Activated CD4-positive, alpha-beta T cell treated with anti-CD3 and anti-CD28 coated beads for 36 hours (primary cell): ENCODE measurements around the gene MTMR3. TPM values are rescaled to one million over a fixed set of nuclear protein-coding genes. Genes with fewer than 3 reads are reported as not detected.
A peak's percentile ranks its signal among the peaks of the same experiment; 100 is the strongest.
"Not testable (repeated sequence)": the region's sequence is repeated elsewhere in the genome, so short reads cannot be mapped to it uniquely, and the experiment has no call there.

ENCODE experiments used
- ATAC-seq: fragments of 200-7000 bp; cut with Tn5 transposase; one replicate; pipeline ENCODE4 v1.10.0; 2021; ENCODE audit warnings: mild to moderate bottlenecking, moderate library complexity
- CTCF ChIA-PET: fragments of 350-600 bp; sonication (Branson Sonifier 250); formaldehyde crosslinking; loops from one replicate; lab custom pipeline; 2021; ENCODE audit warnings: antibody characterized with exemption; lab: Charles Lee
- POLR2A ChIA-PET: fragments of 350-600 bp; sonication (Branson Sonifier 250); formaldehyde crosslinking; loops from one replicate; lab custom pipeline; 2021; ENCODE audit warnings: antibody characterized with exemption, inconsistent platforms; lab: Charles Lee
- DNase-seq: peaks from one replicate; pipeline ENCODE4 v3.0.0-alpha.2; 2020
- H3K27ac Mint-ChIP-seq: one replicate; pipeline ENCODE4 v1.8.0; 2021; ENCODE audit warnings: mixed read lengths
- H3K27me3 Mint-ChIP-seq: one replicate; pipeline ENCODE4 v1.8.0; 2021; ENCODE audit warnings: mixed read lengths
- H3K36me3 Mint-ChIP-seq: one replicate; pipeline ENCODE4 v1.8.0; 2021; ENCODE audit warnings: low read depth, mixed read lengths
- H3K4me1 Mint-ChIP-seq: one replicate; pipeline ENCODE4 v1.8.0; 2021; ENCODE audit warnings: mixed read lengths
- H3K4me3 Mint-ChIP-seq: one replicate; pipeline ENCODE4 v1.8.0; 2021; ENCODE audit warnings: mild to moderate bottlenecking, moderate library complexity, mixed read lengths
- H3K9me3 Mint-ChIP-seq: one replicate; pipeline ENCODE4 v1.8.0; 2021; ENCODE audit warnings: low read depth, mixed read lengths
- intact Hi-C, 2 experiments: fragments of 100-400 bp; cut with DNase I in 1 of 2; cut with micrococcal nuclease in 1 of 2; formaldehyde crosslinking; loops; one replicate each; pipeline versions ENCODE4 v1.14.2 to v1.15.1; 2022 to 2024; cut with DNase I, micrococcal nuclease
- total RNA-seq, 2 experiments: library from RNA; stranded (reverse); gene quantifications; one replicate each; pipeline ENCODE4 v1.2.3, GENCODE V29; 2021

The MTMR3 gene
- total RNA-seq, 2 experiments from 2014 or later = 19.2 to 22.8 TPM

DNA sequence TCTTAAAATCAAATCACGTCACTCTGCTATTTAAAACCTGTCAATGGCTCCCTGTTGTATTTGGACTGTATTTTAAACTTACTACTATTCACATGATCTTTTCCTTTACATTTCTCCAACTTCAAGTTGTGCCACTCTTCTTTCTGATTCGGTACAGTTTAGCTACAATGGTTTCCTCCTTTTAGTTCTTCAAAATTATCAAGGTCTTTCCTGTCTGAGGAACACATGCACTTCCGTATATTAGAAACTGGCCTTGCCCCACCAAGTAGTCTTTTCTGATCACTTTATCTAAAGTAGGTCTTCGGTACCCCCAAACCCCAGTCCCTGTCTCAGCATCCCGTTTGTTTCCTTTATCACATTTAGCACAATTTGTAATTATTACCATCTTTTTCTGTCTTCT, 81.8 kb downstream of the MTMR3 start:
- intact Hi-C loops = no loop called here
- DNase-seq (no peak), ATAC-seq (no peak)
- POLR2A ChIA-PET = no interaction called here
- no peak overlapping the region for H3K27ac Mint-ChIP-seq
- H3K9me3 Mint-ChIP-seq = no peaks in the 10 kb centered on the region
- H3K4me1 Mint-ChIP-seq = peaks cover 7% of the 10 kb centered on the region
- H3K27me3 Mint-ChIP-seq = no peaks in the 10 kb centered on the region
- no peak overlapping the region for H3K4me3 Mint-ChIP-seq
- CTCF ChIA-PET = no interaction called here
- H3K36me3 Mint-ChIP-seq = no peaks in the 10 kb centered on the region

DNA sequence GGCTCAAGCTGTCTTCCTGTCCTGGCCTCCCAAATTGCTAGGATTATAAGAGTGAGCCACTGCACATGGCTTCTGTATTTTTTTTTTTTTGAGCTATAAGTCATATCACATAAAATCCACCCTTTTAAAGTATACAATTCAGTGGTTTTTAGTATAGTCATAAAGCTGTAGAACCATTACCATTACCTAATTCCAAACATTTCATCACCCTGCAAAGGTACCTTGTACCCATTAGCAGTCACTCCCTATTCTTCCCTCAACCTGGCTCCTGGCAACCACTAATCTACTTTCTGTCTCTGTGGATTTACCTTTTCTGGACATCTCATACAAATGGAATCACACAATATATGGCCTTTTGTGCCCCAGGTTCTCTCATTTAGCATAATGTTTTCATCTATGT, 84.5 kb downstream of the MTMR3 start:
- no peak overlapping the region for H3K4me3 Mint-ChIP-seq
- no peaks in the 10 kb centered on the region for H3K36me3 Mint-ChIP-seq
- H3K27me3 Mint-ChIP-seq = no peaks in the 10 kb centered on the region
- H3K9me3 Mint-ChIP-seq = no peaks in the 10 kb centered on the region
- POLR2A ChIA-PET = no interaction called here
- intact Hi-C loops = no loop called here
- no peak overlapping the region for H3K27ac Mint-ChIP-seq
- DNase-seq (no peak), ATAC-seq (no peak)
- H3K4me1 Mint-ChIP-seq = peaks cover 4% of the 10 kb centered on the region
- CTCF ChIA-PET = interaction anchor here (1.1 kb wide), 1 partner anchor 69 kb away, joined by 3 read pairs; no protein-coding TSS in a partner anchor

DNA sequence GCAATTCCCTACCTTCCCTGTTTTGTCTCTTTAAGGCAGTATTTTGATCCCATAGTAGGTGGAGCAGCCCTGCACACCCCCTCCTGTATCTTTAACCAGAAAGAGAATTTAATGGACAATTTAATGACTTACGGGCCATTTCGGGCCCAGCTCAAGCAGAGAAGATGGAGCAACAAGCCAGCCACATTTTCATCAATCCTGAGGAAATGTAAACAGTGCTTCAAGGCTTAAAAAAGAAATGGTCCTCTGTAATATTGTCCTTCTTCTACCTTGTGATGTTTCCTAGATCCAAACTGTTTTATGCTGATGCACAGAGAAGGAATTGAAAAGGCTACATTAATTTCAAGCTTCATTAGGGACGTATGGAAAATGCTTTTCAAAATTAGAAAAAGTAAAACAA, 88.6 kb downstream of the MTMR3 start:
- no peak overlapping the region for H3K27ac Mint-ChIP-seq

DNA sequence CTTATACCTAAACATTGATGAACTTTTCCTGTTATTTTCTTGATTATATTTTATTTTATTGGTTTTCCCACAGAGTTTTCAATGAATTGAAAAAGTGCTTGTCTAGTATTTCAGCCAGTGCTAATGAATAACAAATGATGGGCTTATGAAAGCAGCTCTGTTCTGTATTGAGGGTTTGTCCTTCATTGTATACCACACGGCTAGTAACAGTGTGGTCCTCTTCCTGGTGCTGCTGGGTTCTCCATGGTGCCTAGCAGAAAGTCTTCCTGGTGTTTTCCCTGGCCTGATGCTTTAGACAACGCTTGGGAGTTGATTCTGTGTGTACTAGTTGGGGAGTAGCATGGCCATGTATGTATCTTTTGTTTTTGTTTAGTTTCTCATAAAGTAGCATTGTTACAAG, 89.1 kb downstream of the MTMR3 start:
- intact Hi-C loops = no loop called here
- DNase-seq = no peak

More for the DNA sequence above, 88.6 kb downstream of the MTMR3 start:
- Mint-ChIP-seq H3K9me3 (no peaks in the 10 kb centered on the region), H3K27me3 (no peaks in the 10 kb centered on the region), H3K4me3 (no peak overlapping the region), H3K4me1 (peaks cover under 1% of the 10 kb centered on the region), H3K36me3 (peaks cover 2% of the 10 kb centered on the region)
- CTCF ChIA-PET = interaction anchor here (0.6 to 1.4 kb wide), 2 partner anchors 9 to 97 kb away, joined by 3 read pairs; no protein-coding TSS in a partner anchor
- ATAC-seq (no peak), DNase-seq (no peak)
- intact Hi-C loops = no loop called here
- POLR2A ChIA-PET = no interaction called here

DNA sequence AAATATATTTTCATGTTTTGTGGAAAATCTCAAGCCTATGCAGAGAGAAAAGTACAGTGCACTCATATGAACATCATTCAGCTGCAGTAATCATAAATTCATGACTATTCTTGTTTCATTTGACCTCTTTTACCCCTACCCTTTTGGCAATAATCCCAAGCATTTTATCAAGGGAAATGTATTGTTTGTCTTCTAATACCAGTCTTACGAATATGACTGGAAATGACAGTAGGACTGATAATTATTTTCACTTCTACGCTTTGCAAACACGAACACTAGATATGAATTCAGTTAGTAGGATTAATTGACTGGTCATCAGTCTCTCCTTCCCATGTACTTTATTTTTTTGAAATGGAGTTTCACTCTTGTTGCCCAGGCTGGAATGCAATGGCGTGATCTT, 90.3 kb downstream of the MTMR3 start:
- ATAC-seq (no peak), DNase-seq (no peak)
- Mint-ChIP-seq H3K4me1 (no peaks in the 10 kb centered on the region), H3K4me3 (no peak overlapping the region), H3K9me3 (no peaks in the 10 kb centered on the region), H3K27ac (no peak overlapping the region), H3K27me3 (no peaks in the 10 kb centered on the region), H3K36me3 (peaks cover 2% of the 10 kb centered on the region)
- intact Hi-C loops = no loop called here
- ChIA-PET CTCF (no interaction called here), POLR2A (no interaction called here)

More for the DNA sequence above, 89.1 kb downstream of the MTMR3 start:
- Mint-ChIP-seq H3K4me3 (no peak overlapping the region), H3K36me3 (peaks cover 2% of the 10 kb centered on the region), H3K9me3 (no peaks in the 10 kb centered on the region), H3K4me1 (no peaks in the 10 kb centered on the region), H3K27ac (no peak overlapping the region), H3K27me3 (no peaks in the 10 kb centered on the region)
- no peak for ATAC-seq
- ChIA-PET CTCF (no interaction called here), POLR2A (no interaction called here)

DNA sequence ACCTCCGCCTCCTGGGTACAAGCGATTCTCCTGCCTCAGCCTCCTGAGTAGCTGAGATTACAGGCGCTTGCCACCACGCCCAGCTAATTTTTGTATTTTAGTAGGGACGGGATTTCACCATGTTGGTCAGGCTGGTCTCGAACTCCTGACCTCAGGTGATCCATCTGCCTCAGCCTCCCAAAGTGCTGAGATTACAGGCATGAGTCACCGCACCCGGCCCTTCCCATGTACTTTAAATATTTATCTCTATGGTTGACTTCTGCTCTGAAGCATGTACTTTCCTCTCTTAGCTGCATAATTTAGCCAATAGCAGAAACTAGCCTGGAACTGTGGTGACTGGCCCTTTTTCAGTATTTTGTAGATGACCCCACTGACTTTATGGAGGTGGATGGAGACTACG, 90.7 kb downstream of the MTMR3 start:
- ATAC-seq, DNase-seq, H3K36me3 Mint-ChIP-seq, H3K27me3 Mint-ChIP-seq, H3K4me3 Mint-ChIP-seq, intact Hi-C loops, H3K27ac Mint-ChIP-seq, CTCF ChIA-PET, H3K9me3 Mint-ChIP-seq, H3K4me1 Mint-ChIP-seq: not testable (repeated sequence)
- POLR2A ChIA-PET = interaction anchor here (0.6 kb wide), 1 partner anchor 31 kb away, joined by 3 read pairs; no protein-coding TSS in a partner anchor

DNA sequence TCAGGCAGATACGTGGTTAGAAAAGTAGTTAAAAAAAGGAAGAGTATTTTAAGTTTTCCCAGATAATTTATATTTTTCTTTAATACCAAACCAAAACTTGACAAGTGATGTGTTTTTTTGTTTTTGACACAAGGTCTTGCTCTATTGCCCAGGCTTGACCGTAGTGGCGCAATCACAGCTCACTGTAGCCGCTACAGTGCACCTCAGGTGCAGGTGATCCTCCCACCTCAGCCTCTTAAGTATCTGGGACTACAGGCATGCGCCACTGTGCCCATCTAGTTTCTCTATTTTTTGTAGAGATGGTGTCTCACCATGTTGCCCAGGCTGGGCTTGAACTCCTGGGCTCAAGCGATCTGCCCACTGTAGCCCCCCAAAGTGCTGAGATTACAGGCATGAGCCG, 92.5 kb downstream of the MTMR3 start:
- ChIA-PET CTCF (no interaction called here), POLR2A (no interaction called here)
- H3K9me3 Mint-ChIP-seq = no peaks in the 10 kb centered on the region
- no peak overlapping the region for H3K27ac Mint-ChIP-seq
- ATAC-seq (no peak), DNase-seq (no peak)
- intact Hi-C loops = no loop called here
- H3K27me3 Mint-ChIP-seq = no peaks in the 10 kb centered on the region
- H3K36me3 Mint-ChIP-seq = peaks cover 5% of the 10 kb centered on the region
- no peak overlapping the region for H3K4me3 Mint-ChIP-seq
- no peaks in the 10 kb centered on the region for H3K4me1 Mint-ChIP-seq

DNA sequence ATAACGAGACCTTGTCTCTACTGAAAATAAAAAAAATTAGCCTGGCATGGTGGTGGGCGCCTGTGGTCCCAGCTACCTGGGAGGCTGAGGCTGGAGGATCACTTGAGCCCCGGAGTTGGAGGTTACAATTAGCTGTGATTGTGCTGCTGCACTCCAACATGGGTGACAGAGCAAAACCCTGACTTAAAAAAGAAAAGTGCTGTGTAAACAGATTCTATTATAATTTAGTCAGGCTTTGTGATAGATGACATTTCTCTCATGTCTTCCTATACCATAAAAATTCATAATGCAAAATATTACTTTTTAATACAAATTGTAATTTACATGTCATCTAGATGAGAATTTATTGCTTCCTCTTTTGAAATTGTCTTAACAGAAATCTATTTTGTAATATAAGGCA, 94.1 kb downstream of the MTMR3 start:
- peaks cover 8% of the 10 kb centered on the region for H3K36me3 Mint-ChIP-seq
- DNase-seq = no peak
- ChIA-PET POLR2A (no interaction called here), CTCF (interaction anchor here (1.0 kb wide), 1 partner anchor 9 kb away, joined by 3 read pairs; no protein-coding TSS in a partner anchor)
- H3K27me3 Mint-ChIP-seq = no peaks in the 10 kb centered on the region
- no peak overlapping the region for H3K27ac Mint-ChIP-seq
- no peaks in the 10 kb centered on the region for H3K4me1 Mint-ChIP-seq
- no peak overlapping the region for H3K4me3 Mint-ChIP-seq
- no peaks in the 10 kb centered on the region for H3K9me3 Mint-ChIP-seq
- ATAC-seq = no peak
- intact Hi-C loops = no loop called here

DNA sequence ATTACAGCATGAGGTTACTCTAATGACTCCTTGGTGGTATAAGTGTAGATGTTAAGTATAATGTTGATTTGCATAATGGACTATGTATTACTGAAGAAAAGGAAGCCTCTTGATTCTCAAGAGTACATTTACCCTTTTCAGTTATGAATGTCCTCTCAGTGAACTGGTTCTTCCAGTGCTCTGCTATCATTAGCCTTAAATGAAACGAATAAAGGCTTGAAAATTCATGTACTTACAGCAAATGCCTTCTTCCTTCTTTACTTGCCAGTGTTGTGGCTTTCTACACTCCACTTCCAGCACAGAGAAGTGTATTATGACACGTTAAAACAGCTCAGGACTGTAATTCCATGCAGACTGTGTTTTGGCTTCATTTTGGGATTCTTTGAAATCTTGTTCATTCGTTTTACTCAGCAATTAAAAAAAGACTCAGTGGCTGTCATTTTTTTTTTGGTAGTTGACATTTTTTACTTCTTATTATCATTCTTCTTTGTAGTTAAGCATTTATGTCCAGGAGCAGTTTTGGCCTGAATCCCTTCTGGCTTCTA, 96.9 kb downstream of the MTMR3 start:
- Mint-ChIP-seq H3K27ac (no peak overlapping the region), H3K9me3 (no peaks in the 10 kb centered on the region), H3K27me3 (no peaks in the 10 kb centered on the region), H3K4me1 (no peaks in the 10 kb centered on the region), H3K4me3 (no peak overlapping the region), H3K36me3 (peaks cover 6% of the 10 kb centered on the region)
- DNase-seq (no peak), ATAC-seq (no peak)
- intact Hi-C loops = no loop called here
- ChIA-PET CTCF (interaction anchor here (0.6 to 1.1 kb wide), 3 partner anchors 9 to 354 kb away, joined by 3 to 4 read pairs (median 3); no protein-coding TSS in a partner anchor), POLR2A (no interaction called here)

DNA sequence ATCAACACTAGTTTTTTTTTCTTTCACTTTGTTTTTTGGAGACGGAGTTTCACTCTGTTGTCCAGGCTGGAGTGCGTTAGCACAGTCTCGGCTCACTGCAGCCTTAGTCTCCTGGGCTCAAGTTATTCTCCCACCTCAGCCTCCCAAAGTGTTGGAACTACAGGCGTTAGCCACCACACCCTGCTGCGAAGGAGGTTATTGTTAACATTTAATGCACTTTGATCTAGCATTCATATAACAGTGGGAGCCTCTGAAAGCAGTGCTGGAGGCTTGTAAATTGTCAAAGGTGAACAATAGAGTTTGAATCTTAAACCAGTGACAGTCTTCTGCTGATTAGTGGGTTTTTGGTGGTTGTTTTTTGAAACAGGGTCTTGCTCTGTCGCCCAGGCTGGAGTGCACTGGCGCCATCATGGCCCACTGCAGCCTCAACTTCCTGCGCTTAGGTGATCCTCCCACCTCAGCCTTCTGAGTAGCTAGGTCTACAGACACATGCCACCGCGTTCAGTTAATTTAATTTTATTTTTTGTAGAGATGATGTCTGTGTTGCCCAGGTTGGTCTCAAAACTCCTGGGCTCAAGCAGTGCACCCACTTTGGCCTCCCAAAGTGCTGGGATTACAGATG, 100.4 kb downstream of the MTMR3 start:
- ChIA-PET POLR2A (no interaction called here), CTCF (interaction anchor here (0.7 kb wide), 1 partner anchor 61 kb away, joined by 3 read pairs; no protein-coding TSS in a partner anchor)
- ATAC-seq (no peak), DNase-seq (no peak)
- intact Hi-C loops = no loop called here
- no peak overlapping the region for H3K4me3 Mint-ChIP-seq
- H3K27ac Mint-ChIP-seq = no peak overlapping the region
- no peaks in the 10 kb centered on the region for H3K4me1 Mint-ChIP-seq
- peaks cover 9% of the 10 kb centered on the region for H3K36me3 Mint-ChIP-seq
- H3K27me3 Mint-ChIP-seq = no peaks in the 10 kb centered on the region
- no peaks in the 10 kb centered on the region for H3K9me3 Mint-ChIP-seq

DNA sequence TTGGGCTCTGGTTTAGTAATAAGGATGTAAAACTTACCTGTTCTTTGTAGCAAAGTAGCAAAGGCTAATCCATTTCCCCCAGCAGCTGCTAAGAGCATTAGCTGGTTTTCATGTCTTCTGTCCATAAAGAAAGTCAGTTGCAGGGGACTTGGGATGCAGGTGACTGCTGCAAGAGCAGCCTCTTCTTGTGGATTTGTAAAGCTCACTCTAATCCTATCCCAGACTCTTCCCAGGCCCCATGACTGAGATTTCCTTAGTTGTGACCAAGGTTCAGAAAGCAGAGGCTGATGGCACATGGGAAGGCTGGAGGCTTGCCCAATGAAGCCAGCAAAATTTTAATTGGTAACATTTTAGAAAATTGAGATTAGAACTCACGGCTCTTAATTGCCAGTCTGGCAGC, 102.9 kb downstream of the MTMR3 start:
- Mint-ChIP-seq H3K27ac (no peak overlapping the region), H3K27me3 (no peaks in the 10 kb centered on the region), H3K4me3 (no peak overlapping the region), H3K4me1 (no peaks in the 10 kb centered on the region), H3K36me3 (peaks cover 11% of the 10 kb centered on the region), H3K9me3 (no peaks in the 10 kb centered on the region)
- ATAC-seq = no peak
- POLR2A ChIA-PET = no interaction called here
- no peak for DNase-seq
- intact Hi-C loops = no loop called here
- CTCF ChIA-PET = interaction anchor here (0.9 to 1.7 kb wide), 2 partner anchors 9 to 20 kb away, joined by 3 to 6 read pairs; no protein-coding TSS in a partner anchor

DNA sequence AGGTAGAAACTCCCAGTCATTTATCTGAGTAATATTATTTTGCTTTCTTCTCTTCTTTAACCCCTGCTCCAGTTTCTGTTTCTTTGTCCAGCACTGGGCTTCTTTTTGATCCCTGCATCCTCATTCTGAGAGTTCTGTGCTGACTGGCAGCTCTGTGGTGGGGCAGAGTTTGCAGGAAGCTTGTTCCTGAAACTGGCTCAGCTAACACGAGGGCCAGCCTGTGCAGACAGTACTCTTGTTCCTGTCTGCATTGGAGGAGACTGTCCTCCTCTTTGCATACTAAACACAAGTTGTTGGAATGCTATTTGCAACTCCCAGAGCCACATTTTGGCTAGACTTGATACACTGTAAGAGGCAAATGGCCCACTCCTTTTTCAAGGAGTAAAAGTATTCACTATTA, 104.2 kb downstream of the MTMR3 start:
- Mint-ChIP-seq H3K4me3 (no peak overlapping the region), H3K9me3 (no peaks in the 10 kb centered on the region), H3K27ac (peak overlapping the region; percentile 67), H3K4me1 (no peaks in the 10 kb centered on the region), H3K27me3 (no peaks in the 10 kb centered on the region), H3K36me3 (peaks cover 10% of the 10 kb centered on the region)
- no peak for DNase-seq
- ChIA-PET CTCF (interaction anchor here (0.9 kb wide), 1 partner anchor 19 kb away, joined by 3 read pairs; no protein-coding TSS in a partner anchor), POLR2A (no interaction called here)
- intact Hi-C loops = no loop called here
- ATAC-seq = no peak
